SJSA1 (cell line): Measurements from ENCODE around the gene VPS37B. TPM values are rescaled to one million over a fixed set of nuclear protein-coding genes. Genes with fewer than 3 reads are reported as not detected.

Experiments used
- DNase-seq, 2 experiments: peaks; one replicate each; pipeline ENCODE4 v3.0.0-alpha.2; 2015 to 2020; ENCODE audit warnings: low spot score in 2 of 2, low read depth in 1 of 2
- H3K27ac ChIP-seq: fragments of 250-450 bp; sonication (Bioruptor Pico); 2 replicates; pipeline ENCODE4 v1.5.1; 2020; ENCODE audit warnings: mild to moderate bottlenecking, moderate library complexity
- H3K27me3 ChIP-seq: fragments of 250-450 bp; sonication (Bioruptor Pico); replicated peaks from 2 replicates; pipeline ENCODE4 v1.5.1; 2020; ENCODE audit warnings: mild to moderate bottlenecking, moderate library complexity
- H3K36me3 ChIP-seq: fragments of 250-450 bp; sonication (Bioruptor Pico); 2 replicates; pipeline ENCODE4 v1.5.1; 2020; ENCODE audit warnings: mild to moderate bottlenecking
- H3K4me1 ChIP-seq: fragments of 250-450 bp; sonication (Bioruptor Pico); replicated peaks from 2 replicates; pipeline ENCODE4 v1.6.1; 2021; ENCODE audit warnings: mild to moderate bottlenecking
- H3K4me3 ChIP-seq: fragments of 250-450 bp; sonication (Bioruptor Pico); 2 replicates; pipeline ENCODE4 v1.5.1; 2020; ENCODE audit warnings: mild to moderate bottlenecking
- H3K9me3 ChIP-seq: fragments of 250-450 bp; sonication (Bioruptor Pico); replicated peaks from 2 replicates; pipeline ENCODE4 v1.5.1; 2020; ENCODE audit warnings: mild to moderate bottlenecking
- total RNA-seq: library from RNA; depleted of rRNA; stranded (reverse); fragments of >200 nt; shearing (Covaris generic); gene quantifications from 2 replicates; pipeline ENCODE4 v1.2.3, GENCODE V29; 2014

Gene VPS37B
- total RNA-seq, 1 experiment from 2014 or later: 31.5 TPM

DNA sequence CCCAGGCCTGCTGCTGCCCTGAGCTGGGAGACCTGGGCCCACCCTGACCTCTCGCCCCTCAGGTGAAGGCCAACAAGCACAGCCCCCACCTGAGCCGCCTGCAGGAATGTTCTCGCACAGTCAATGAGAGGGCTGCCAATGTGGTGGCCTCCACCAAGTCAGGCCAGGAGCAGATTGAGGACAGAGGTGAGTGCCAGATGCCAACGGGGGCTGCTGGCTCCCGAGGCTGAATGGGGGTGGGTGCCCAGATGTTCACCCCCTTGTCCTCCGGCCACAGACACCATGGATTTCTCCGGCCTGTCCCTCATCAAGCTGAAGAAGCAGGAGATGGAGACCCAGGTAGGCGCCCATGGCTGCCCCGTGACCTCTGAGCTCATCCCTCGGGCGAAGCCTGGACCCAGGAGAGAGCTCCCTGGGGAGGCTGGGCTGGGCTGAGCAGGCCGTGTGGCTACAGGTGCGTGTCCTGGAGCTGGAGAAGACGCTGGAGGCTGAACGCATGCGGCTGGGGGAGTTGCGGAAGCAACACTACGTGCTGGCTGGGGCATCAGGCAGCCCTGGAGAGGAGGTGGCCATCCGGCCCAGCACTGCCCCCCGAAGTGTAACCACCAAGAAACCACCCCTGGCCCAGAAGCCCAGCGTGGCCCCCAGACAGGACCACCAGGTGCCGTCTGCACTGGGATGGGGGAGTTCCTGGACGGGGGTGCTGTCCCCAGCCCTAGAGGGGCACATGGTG lies 34.9 kb downstream of the VPS37B start:
- Histone ChIP-seq H3K27ac (no peak overlapping the region), H3K36me3 (peaks cover 47% of the 10 kb centered on the region), H3K4me1 (0 out of 2 replicates have a peak, but pooled peaks cover 3% of the 10 kb centered on the region), H3K9me3 (no peaks in the 10 kb centered on the region), H3K27me3 (no peaks in the 10 kb centered on the region), H3K4me3 (no peak overlapping the region)
- DNase-seq: no peak

DNA sequence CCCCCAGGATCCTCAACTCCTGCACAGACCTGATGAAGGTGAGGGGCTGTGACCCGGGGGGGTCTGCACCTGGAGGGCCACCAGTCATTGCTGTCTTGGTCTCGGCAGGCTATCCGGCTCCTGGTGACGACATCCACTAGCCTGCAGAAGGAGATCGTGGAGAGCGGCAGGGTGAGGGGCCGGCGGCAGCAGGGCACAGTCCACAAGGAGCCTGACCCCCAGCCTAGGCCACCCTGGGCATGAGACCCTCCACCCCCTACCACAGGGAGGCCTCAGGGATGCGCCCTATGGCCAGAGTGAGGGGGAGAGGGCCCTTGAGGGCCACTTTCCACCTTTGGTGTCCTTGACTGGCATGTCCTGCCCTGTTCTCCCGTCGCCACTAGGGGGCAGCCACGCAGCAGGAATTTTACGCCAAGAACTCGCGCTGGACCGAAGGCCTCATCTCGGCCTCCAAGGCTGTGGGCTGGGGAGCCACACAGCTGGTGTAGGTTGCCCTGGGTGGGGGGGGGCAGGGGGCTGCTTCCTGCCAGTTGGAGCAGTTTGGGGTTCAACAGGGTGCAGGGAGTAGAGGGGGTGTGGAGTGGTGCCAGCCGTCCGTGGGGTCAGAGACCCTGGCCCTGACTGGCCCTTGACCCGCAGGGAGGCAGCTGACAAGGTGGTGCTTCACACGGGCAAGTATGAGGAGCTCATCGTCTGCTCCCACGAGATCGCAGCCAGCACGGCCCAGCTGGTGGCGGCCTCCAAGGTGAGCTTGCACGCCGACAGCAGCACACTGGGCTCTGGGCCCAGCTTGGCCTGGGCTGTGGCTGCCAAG lies 35.7 kb downstream of the VPS37B start:
- peak; percentile 42 to 79 for DNase-seq
- Histone ChIP-seq H3K27ac (no peak overlapping the region), H3K9me3 (no peaks in the 10 kb centered on the region), H3K4me3 (no peak overlapping the region), H3K4me1 (0 out of 2 replicates have a peak, but pooled peaks cover 3% of the 10 kb centered on the region), H3K36me3 (peaks cover 39% of the 10 kb centered on the region), H3K27me3 (no peaks in the 10 kb centered on the region)

DNA sequence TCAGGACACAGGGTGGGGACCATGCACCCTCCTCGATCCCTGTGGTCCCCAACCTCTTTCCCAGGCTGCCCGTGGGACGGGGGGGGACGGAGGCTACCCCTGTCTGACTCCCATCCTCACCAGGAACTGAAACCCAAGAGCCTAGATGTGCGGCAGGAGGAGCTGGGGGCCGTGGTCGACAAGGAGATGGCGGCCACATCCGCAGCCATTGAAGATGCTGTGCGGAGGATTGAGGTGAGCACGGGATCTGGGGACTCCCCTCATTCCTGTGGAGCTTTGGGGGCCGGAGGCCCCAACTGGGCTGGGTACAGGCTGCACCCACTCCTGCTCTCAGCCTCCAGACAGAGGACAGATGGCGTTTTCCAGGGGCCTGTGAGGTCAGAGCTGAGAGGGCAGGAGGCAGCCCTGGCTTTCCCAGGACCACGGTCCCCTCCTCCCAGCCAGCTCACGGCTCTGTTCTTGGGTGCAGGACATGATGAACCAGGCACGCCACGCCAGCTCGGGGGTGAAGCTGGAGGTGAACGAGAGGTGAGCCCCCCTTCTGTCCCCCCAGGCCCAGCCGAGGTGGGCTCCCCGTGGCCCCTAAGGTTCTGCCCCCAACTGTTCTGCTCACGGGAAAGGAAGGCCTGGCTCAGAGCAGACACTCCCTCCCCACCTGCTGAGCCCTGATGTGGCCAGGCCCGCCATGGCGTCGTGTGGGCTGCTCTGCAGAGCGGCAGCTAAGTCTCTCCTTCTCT lies 36.5 kb downstream of the VPS37B start:
- H3K27ac ChIP-seq: no peak overlapping the region
- H3K36me3 ChIP-seq: peaks cover 31% of the 10 kb centered on the region
- no peaks in the 10 kb centered on the region for H3K9me3 ChIP-seq
- no peak overlapping the region for H3K4me3 ChIP-seq
- H3K4me1 ChIP-seq: 0 out of 2 replicates have a peak, but pooled peaks cover 3% of the 10 kb centered on the region
- H3K27me3 ChIP-seq: no peaks in the 10 kb centered on the region
- DNase-seq: peak in 1 of 2 experiments; percentile 42

DNA sequence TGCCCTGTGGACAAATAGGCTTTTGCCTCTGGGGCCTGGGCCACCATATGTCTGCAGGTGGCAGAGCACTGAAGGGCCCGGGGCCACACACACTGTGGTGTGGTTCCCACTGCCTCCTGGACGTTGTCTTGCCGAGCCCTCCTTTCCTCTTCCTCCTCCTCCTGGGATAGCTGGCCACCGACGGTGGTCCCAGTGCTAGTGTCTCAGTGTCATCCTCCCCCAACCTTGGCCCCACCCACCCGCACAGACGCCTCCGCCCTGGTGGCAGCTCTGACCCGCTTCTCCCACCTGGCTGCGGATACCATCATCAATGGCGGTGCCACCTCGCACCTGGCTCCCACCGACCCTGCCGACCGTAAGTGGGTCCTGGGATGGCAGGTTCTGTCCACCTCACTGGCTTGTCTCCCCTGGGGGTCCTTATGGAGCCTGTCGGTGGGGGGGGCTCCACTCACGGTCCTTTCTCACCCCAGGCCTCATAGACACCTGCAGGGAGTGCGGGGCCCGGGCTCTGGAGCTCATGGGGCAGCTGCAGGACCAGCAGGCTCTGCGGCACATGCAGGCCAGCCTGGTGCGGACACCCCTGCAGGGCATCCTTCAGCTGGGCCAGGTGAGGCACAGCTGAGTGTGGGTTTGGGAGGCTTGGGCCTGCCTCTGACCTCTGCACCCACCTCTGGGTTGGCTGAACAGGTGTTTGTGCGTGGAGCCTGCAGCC lies 37.2 kb downstream of the VPS37B start:
- Histone ChIP-seq H3K9me3 (no peaks in the 10 kb centered on the region), H3K27me3 (no peaks in the 10 kb centered on the region), H3K4me1 (0 out of 2 replicates have a peak, but pooled peaks cover 3% of the 10 kb centered on the region), H3K36me3 (peaks cover 27% of the 10 kb centered on the region), H3K27ac (no peak overlapping the region), H3K4me3 (no peak overlapping the region)
- peak in 1 of 2 experiments; percentile 42 for DNase-seq

DNA sequence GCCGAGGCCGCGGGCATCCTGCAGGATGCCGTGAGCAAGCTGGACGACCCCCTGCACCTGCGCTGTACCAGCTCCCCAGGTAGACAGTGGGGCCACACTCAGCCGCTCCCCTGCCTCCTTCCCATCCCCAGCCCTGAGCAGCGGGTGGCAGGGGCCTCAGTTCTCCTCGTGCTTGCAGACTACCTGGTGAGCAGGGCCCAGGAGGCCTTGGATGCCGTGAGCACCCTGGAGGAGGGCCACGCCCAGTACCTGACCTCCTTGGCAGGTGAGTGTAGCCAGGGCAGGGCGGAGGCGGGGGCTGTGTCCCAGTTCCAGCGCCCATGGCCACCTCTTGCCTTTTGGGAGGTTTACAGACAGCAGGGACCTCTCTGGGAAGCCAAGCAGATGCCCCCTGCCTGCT lies 37.8 kb downstream of the VPS37B start:
- Histone ChIP-seq H3K27ac (no peak overlapping the region), H3K36me3 (peaks cover 24% of the 10 kb centered on the region), H3K4me1 (0 out of 2 replicates have a peak, but pooled peaks cover 3% of the 10 kb centered on the region), H3K4me3 (no peak overlapping the region), H3K27me3 (no peaks in the 10 kb centered on the region), H3K9me3 (no peaks in the 10 kb centered on the region)
- peak in 1 of 2 experiments; percentile 42 for DNase-seq

DNA sequence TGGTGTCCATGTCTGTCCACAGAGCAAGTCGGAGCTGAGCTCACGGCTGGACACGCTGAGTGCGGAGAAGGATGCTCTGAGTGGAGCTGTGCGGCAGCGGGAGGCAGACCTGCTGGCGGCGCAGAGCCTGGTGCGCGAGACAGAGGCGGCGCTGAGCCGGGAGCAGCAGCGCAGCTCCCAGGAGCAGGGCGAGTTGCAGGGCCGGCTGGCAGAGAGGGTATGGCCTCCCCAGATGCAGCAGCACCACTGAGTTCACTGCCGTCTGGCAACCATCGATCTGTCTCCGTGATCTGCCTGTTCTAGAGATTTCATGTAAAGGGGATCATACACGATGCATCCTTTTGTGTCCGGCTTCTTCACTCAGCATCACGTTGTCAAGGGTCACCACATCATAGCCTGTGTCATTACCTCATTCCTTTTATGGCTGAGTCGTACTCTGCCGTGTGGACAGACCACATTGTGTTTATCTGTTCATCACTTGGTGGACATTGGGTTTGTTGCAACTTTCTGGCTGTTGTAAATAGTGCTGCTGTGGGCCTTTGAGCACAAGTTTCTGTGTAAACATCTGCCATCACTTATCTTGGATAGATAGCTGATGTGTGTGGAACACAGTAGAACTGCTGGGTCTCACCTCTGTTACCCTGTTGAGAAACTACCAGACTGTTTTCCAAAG lies 38.8 kb downstream of the VPS37B start:
- Histone ChIP-seq H3K27ac (no peak overlapping the region), H3K27me3 (no peaks in the 10 kb centered on the region), H3K36me3 (peaks cover 22% of the 10 kb centered on the region), H3K4me1 (peaks cover 11% of the 10 kb centered on the region), H3K4me3 (no peak overlapping the region), H3K9me3 (no peaks in the 10 kb centered on the region)
- DNase-seq: no peak

DNA sequence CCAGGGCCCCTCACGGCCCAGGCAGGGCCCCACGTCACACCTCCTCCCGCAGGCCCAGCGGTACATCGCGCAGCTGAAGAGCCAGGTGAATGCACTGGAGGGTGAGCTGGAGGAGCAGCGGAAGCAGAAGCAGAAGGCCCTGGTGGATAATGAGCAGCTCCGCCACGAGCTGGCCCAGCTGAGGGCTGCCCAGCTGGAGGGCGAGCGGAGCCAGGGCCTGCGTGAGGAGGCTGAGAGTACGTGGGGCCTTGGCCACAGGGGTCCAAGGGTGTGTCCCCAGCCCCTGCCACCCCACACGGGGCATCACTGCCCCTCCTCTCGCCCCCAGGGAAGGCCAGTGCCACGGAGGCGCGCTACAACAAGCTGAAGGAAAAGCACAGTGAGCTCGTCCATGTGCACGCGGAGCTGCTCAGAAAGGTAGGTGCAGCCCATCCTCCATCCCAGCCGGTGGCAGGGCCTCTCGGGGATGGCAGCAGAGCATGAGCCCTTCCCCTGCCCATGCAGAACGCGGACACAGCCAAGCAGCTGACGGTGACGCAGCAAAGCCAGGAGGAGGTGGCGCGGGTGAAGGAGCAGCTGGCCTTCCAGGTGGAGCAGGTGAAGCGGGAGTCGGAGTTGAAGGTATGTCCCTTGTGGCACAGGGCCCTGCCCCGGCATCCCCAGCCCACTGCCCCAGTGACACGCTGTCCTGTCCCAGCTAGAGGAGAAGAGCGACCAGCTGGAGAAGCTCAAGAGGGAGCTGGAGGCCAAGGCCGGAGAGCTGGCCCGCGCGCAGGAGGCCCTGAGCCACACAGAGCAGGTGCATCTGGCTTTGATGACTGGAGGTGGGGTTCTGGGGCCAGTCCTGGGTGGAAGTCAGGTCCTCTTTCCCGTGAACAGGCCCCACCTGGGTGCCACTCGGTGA lies 39.7 kb downstream of the VPS37B start:
- Histone ChIP-seq H3K27ac (no peak overlapping the region), H3K9me3 (no peaks in the 10 kb centered on the region), H3K36me3 (peaks cover 21% of the 10 kb centered on the region), H3K4me3 (no peak overlapping the region), H3K4me1 (peaks cover 21% of the 10 kb centered on the region), H3K27me3 (no peaks in the 10 kb centered on the region)
- no peak for DNase-seq

DNA sequence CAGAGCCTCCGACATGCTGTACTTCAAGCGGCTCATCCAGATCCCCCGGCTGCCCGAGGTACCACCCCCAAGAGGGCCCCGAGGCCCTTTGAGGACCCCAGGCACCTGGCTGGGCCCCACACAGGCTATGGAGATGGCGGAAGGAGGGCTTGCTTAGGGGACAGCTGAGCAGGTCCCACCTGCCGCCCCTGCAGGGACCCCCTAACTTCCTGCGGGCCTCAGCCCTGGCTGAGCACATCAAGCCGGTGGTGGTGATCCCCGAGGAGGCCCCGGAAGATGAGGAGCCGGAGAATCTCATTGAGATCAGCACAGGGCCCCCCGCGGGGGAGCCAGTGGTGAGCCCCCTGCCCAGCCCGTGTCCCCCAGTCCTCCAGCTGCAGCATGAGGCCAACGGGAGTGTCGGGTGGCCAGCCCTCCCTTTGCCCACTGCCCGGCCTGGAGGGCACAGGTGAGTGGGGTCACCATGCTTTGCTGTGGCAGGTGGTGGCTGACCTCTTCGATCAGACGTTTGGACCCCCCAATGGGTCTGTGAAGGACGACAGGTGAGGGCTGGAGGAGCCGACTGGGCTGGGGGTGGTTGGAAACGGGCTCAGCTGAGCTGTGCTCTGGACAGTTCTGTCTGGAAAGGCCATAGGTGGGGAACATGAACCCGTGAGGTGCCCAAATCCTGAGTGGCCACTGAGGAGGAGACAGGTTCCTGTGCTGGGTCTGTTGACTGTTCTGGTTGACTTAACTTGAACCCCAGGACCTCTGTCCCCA lies 40.7 kb downstream of the VPS37B start:
- Histone ChIP-seq H3K4me1 (peaks cover 26% of the 10 kb centered on the region), H3K36me3 (peaks cover 12% of the 10 kb centered on the region), H3K4me3 (no peak overlapping the region), H3K9me3 (no peaks in the 10 kb centered on the region), H3K27ac (no peak overlapping the region), H3K27me3 (no peaks in the 10 kb centered on the region)
- DNase-seq: no peak

DNA sequence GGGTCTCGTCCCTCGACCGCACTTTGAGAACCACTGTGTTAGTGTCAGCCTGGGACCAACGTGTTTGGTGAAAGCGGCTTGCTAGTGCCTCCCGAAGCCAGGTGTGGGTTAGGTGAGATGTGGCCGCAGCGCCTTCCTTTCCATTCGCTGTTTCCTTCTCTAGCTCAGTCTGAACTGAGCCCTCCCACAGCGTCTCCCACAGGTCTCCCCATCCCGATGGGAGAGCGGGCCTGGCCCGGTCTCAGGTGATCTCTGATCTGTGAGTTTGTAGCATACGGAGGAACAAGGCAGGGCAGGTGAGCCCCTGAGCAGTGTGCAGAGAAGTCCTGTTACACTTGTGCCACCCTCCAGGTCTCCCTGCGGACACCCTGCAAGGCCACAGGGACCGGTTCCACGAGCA lies 41.4 kb downstream of the VPS37B start:
- Histone ChIP-seq H3K27me3 (no peaks in the 10 kb centered on the region), H3K4me1 (peaks cover 22% of the 10 kb centered on the region), H3K4me3 (no peak overlapping the region), H3K27ac (no peak overlapping the region), H3K9me3 (no peaks in the 10 kb centered on the region), H3K36me3 (peaks cover 6% of the 10 kb centered on the region; the same call in 1 of the 2 replicates)
- DNase-seq: no peak

DNA sequence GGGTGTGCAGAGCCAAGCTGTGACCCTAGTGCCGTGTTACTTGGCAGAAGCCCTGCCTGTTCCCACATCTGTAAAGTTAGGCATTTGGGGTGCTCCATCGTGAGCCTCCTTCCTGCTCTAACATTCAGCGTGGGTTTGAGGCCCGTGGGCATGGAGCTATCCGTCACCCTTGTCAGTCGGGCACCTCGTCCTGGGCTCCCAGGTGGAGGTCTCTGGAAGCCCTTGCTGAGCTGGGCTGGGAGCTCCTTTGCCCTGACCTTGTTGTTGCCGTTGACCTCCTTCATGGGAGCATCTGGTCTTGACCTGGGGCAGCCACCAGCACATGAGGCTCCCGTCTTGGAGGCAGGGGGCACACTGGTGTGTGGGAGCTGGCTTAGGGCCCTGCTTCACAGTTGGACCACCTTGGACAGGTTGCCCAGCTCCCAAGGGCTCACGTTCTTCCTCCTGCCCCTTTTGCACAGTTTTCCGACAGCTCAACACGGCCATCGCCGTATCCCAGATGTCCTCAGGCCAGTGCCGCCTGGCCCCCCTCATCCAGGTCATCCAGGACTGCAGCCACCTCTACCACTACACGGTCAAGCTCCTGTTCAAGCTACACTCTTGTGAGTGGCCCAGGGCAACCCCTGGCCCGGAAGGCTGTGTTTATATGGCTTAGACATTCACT lies 42.2 kb downstream of the VPS37B start:
- Histone ChIP-seq H3K4me1 (peaks cover 22% of the 10 kb centered on the region), H3K27me3 (no peaks in the 10 kb centered on the region), H3K27ac (no peak overlapping the region), H3K36me3 (peaks cover 5% of the 10 kb centered on the region; the same call in 1 of the 2 replicates), H3K4me3 (no peak overlapping the region), H3K9me3 (no peaks in the 10 kb centered on the region)
- DNase-seq: no peak
